Pancreas (tissue), 10 donors: ENCODE measurements around the gene NEDD1. TPM values are rescaled to one million over a fixed set of nuclear protein-coding genes. Genes with fewer than 3 reads are reported as not detected.

Experiments used
- ATAC-seq, 4 donors: fragments of 200-7000 bp; cut with Tn5 transposase; one replicate each; pipeline versions ENCODE4 v1.8.0 to v1.9.1; 2020; ENCODE audit warnings: mild to moderate bottlenecking in 4 of 4, moderate library complexity in 4 of 4
- DNase-seq, 6 donors: peaks; one replicate each; pipeline ENCODE4 v3.0.0-alpha.2; 2020
- FAIRE-seq: peaks from 2 replicates; lab custom pipeline; 2012; peaks lifted over from hg19 to GRCh38; lab: Jason Lieb, UNC
- H3K27ac ChIP-seq, 4 donors: fragments of 200-600 bp; sonication (generic); 1 replicate in 3 of 4; 2 replicates in 1 of 4; pipeline versions ENCODE4 v1.5.0 to v1.8.0; 2020
- H3K27me3 ChIP-seq, 4 donors: fragments of 200-600 bp; one replicate each; pipeline ENCODE4 v1.8.0; 2021
- H3K36me3 ChIP-seq, 3 donors: fragments of 200-600 bp; sonication (generic) in 1 of 3; one replicate each; pipeline versions ENCODE4 v1.5.0 to v1.8.0; 2020 to 2021
- H3K4me1 ChIP-seq, 3 donors: fragments of 200-600 bp; one replicate each; pipeline ENCODE4 v1.8.0; 2021
- H3K4me3 ChIP-seq, 4 donors: fragments of 200-600 bp; sonication (generic) in 2 of 4; one replicate each; pipeline versions ENCODE4 v1.5.0 to v1.8.0; 2020 to 2021
- H3K9me3 ChIP-seq, 4 donors: fragments of 200-600 bp; one replicate each; pipeline ENCODE4 v1.8.0; 2021
- WGBS, 2 donors: extraction: QIAGEN DNeasy Blood & Tissue Kit; methylation state at CpG; one replicate each; pipeline ENCODE4 v1.1.7; 2013; 5-methylcytosine and 5-hydroxymethylcytosine counted together
- intact Hi-C, 3 donors: fragments of 100-400 bp; cut with DNase I; formaldehyde crosslinking; loops; one replicate each; pipeline versions ENCODE4 v1.11.1 to v1.14.2; 2022
- polyA plus RNA-seq, 2 donors: library from polyadenylated mRNA; stranded (reverse); fragments of 200-250 nt; gene quantifications; one replicate each; pipeline ENCODE4 v1.2.3, GENCODE V29; 2013
- total RNA-seq, 6 donors: library from RNA; stranded (reverse); fragmentation: NEBNext Ultra II Directional in 4 of 6; extraction: Animal tissue kit (Norgen Biotek cat#: 25700) in 4 of 6; gene quantifications; one replicate each; pipeline versions ENCODE4 v1.2.1 to v1.2.4, GENCODE V29; 2021 to 2023
- TF ChIP-seq, protein P1 (sequence below), 4 donors: fragments of 200-600 bp; sonication (generic) in 3 of 4; IDR thresholded peaks; one replicate each; pipeline versions ENCODE4 v1.5.0 to v1.8.0; 2021; ENCODE audit warnings: antibody characterized with exemption in 4 of 4
- donor health status: healthy with polysubstance abuse.
- donor health status: DM: no; HTN: no; CAD: no; lungs with moderate emphysema.
- donor health status: DM: no; HTN: no; CAD: no.
- donor health status: control.
- donor health status: control.
- donor health status: Bipolar disorder and iron deficiency.
- donor health status: DM: yes; HTN: yes; CAD: no.
- donor health status: DM: no; HTN: no; CAD: no.
- donor health status: DM: no; HTN: no; CAD: no.
- donor health status: DM: yes; HTN: yes; CAD: no.

Gene NEDD1
- total and polyA plus RNA-seq, 8 donors: 2.2 to 10.4 (median 7.1) TPM

DNA sequence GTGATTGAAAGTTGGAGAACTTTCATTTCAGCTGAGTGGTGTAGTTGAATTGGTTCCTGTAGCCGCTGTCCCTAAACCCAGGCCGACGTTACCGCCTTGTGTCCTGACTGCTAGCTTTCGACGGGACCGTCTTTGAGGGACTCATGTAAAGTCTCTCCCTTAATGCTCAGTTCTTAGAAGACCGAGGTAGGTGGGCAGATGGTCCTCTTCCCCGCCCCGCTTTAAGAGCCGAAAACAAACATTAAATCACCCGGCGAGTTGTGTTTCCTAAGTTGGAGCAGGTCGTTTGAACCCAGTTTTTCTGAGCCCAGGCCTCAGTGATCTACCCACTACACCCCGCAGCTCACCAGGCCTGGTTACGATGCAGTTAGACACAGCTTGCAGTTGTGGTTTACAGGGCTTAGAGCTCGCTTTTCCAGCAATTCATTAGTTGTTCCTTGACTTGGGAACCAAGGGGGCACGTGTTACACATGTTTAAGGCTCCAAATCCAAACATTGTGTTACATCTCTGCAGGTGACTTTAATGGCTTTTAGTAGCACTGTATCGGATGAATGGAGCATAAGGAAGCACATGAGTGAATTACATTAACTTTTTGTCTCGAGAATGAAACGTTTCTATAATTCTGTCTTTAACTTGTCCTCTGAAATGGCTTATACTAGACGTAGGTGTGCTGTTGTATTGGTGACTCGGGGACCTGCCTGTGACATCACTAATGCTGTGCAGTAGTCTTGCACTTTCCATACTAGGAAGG, 790 bp downstream of the NEDD1 start:
- Histone ChIP-seq H3K4me3 (peak overlapping the region; percentile 64 to 96 (median 84)), H3K4me1 (peaks cover 0 to 17% (median 12%) of the 10 kb centered on the region in 3 donors), H3K9me3 (no peaks in the 10 kb centered on the region), H3K27ac (peak overlapping the region; percentile 76 to 85 (median 82)), H3K36me3 (no peaks in the 10 kb centered on the region), H3K27me3 (no peaks in the 10 kb centered on the region)
- TF ChIP-seq, protein P1, sequence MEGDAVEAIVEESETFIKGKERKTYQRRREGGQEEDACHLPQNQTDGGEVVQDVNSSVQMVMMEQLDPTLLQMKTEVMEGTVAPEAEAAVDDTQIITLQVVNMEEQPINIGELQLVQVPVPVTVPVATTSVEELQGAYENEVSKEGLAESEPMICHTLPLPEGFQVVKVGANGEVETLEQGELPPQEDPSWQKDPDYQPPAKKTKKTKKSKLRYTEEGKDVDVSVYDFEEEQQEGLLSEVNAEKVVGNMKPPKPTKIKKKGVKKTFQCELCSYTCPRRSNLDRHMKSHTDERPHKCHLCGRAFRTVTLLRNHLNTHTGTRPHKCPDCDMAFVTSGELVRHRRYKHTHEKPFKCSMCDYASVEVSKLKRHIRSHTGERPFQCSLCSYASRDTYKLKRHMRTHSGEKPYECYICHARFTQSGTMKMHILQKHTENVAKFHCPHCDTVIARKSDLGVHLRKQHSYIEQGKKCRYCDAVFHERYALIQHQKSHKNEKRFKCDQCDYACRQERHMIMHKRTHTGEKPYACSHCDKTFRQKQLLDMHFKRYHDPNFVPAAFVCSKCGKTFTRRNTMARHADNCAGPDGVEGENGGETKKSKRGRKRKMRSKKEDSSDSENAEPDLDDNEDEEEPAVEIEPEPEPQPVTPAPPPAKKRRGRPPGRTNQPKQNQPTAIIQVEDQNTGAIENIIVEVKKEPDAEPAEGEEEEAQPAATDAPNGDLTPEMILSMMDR (IDR thresholded peaks at IDR 0.05): no peak
- ATAC-seq: peak; percentile 37 to 71 (median 52)
- 4 to 6% methylated on average over 23 of the region's 23 CpGs for WGBS, 2 donors
- FAIRE-seq: no peak
- intact Hi-C loops: no loop called here
- peak in 2 of 6 donors; percentile 15 for DNase-seq

DNA sequence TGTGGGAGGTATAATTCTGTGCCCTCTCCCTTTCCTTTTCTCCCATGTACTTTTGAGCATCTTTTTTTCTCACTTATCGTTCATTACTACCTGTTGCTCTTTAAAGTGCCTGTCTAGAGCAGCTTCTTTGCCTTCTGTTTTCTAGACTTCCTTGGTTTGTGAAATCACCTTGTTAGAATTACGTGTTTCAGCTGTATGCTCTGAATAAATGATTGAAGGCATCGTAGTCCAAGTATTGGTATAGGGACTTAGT, 1.3 kb downstream of the NEDD1 start:
- WGBS, 2 donors: 37 to 50% methylated on average over 3 of the region's 3 CpGs
- TF ChIP-seq, protein P1 (IDR thresholded peaks at IDR 0.05): no peak
- Histone ChIP-seq H3K4me3 (peak overlapping the region in 2 of 4 donors; percentile 64 to 78), H3K36me3 (no peaks in the 10 kb centered on the region), H3K27me3 (no peaks in the 10 kb centered on the region), H3K27ac (peak overlapping the region in 3 of 4 donors; percentile 76 to 85 (median 80)), H3K4me1 (peaks cover 0 to 17% (median 12%) of the 10 kb centered on the region in 3 donors), H3K9me3 (no peaks in the 10 kb centered on the region)
- intact Hi-C loops: no loop called here
- no peak for DNase-seq
- no peak for FAIRE-seq
- no peak for ATAC-seq

DNA sequence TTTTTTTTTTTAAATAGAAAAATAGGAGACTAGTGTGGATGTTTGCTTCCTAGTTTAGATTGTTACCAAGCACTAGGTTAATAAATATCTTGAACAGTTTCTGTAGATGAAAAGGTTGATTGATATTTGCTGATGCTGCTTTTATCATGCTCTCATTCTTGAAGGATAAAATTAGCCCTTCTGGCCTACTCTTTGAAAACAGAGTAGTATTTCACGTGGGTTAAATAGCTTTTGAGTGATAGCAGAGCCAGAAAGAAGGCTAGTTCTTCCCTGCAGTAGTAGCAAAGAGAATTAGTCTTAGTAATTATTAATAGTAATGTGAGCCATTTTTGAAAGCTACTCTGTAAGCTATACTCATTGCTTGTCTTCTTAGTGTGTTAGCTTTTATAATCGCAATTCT, 5.2 kb downstream of the NEDD1 start:
- intact Hi-C loops: no loop called here
- DNase-seq (no peak), FAIRE-seq (no peak), ATAC-seq (no peak)
- H3K4me1 ChIP-seq: peaks cover 0 to 17% (median 12%) of the 10 kb centered on the region in 3 donors
- no peaks in the 10 kb centered on the region for H3K27me3 ChIP-seq
- TF ChIP-seq, protein P1 (IDR thresholded peaks at IDR 0.05): no peak
- no peak overlapping the region for H3K4me3 ChIP-seq
- WGBS, 2 donors: 47 to 49% methylated on average over 2 of the region's 2 CpGs
- no peaks in the 10 kb centered on the region for H3K9me3 ChIP-seq
- H3K36me3 ChIP-seq: no peaks in the 10 kb centered on the region
- no peak overlapping the region for H3K27ac ChIP-seq

DNA sequence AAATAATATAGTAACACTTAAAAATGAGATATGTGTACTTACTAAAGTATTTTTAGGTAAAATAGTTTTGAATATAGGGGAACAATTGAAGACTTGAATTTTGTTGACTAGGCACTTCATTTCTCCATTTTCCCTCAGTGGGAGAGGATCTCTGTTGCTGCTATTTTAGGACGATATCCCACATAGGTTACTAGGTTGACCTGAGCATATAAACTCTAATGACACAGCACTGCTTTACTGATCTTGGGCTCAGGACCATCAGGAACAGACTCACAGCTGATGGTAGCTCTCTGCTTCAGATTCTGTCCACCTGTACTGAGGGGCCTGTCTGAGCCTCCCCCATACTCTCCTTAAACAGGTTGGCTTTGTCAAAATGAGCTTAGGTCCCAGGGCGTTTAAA, 5.9 kb downstream of the NEDD1 start:
- H3K27ac ChIP-seq: no peak overlapping the region
- no peak for DNase-seq
- TF ChIP-seq, protein P1 (IDR thresholded peaks at IDR 0.05): no peak
- H3K9me3 ChIP-seq: no peaks in the 10 kb centered on the region
- H3K4me3 ChIP-seq: no peak overlapping the region
- H3K36me3 ChIP-seq: no peaks in the 10 kb centered on the region
- 93% methylated on average over 2 of the region's 2 CpGs for WGBS, 2 donors
- no peak for ATAC-seq
- FAIRE-seq: no peak
- H3K27me3 ChIP-seq: no peaks in the 10 kb centered on the region
- intact Hi-C loops: no loop called here
- H3K4me1 ChIP-seq: peaks cover 0 to 17% (median 12%) of the 10 kb centered on the region in 3 donors

DNA sequence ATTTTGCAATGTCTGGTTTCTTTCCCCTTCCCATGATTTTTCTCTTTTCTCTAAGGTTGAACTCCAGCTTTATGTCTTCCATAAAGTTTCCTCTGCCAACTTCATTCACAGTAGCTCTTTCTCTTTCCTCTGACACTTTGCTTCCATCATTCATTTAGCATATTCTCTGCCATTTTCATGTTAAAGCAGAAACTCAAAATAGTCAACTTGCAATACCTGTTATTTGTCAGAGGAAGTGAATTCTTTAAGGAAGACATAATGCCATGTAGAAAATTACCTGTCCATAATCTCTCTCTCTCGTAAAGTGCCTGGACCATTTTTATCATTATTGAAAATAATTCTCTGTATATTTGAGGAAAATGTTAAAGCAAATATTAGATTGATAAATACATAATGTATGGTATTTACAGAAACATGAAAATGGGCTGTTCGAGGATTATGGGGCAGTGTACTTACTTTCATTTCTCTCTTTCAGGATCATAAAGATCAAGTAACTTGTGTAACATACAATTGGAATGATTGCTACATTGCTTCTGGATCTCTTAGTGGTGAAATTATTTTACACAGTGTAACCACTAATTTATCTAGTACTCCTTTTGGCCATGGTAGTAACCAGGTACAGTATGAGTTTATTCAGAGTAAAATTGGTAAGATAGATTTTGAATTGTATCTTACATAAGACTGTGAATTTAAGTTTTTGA, 12.6 kb downstream of the NEDD1 start:
- Histone ChIP-seq H3K27me3 (no peaks in the 10 kb centered on the region), H3K9me3 (no peaks in the 10 kb centered on the region), H3K4me3 (no peak overlapping the region), H3K27ac (no peak overlapping the region), H3K4me1 (no peaks in the 10 kb centered on the region), H3K36me3 (no peaks in the 10 kb centered on the region)
- TF ChIP-seq, protein P1 (IDR thresholded peaks at IDR 0.05): no peak
- ATAC-seq: no peak
- peak; percentile 20 for FAIRE-seq
- DNase-seq: no peak
- 72 to 84% methylated on average over 2 of the region's 2 CpGs for WGBS, 2 donors
- intact Hi-C loops: no loop called here
